HEK293 (cell line): ENCODE results near the gene ARSH.

Experiments
- CTCF ChIP-seq: fragments of 450-650 bp; formaldehyde crosslinking; IDR thresholded peaks from 2 replicates; pipeline ENCODE4 v1.5.1; 2016; ENCODE audit warnings: missing biosample characterization, missing genetic modification characterization
- ZBTB44 ChIP-seq: fragments of 450-650 bp; IDR thresholded peaks from 2 replicates; pipeline ENCODE4 v1.5.1; 2018; ENCODE audit warnings: missing biosample characterization, mild to moderate bottlenecking, missing genetic modification characterization
- ZNF114 ChIP-seq: fragments of 450-650 bp; formaldehyde crosslinking; IDR thresholded peaks from 2 replicates; pipeline ENCODE4 v1.5.0; 2017; ENCODE audit warnings: missing biosample characterization, missing genetic modification characterization

- no peak for TF ChIP-seq CTCF (tag by site-specific recombination)
- TF ChIP-seq ZNF114 (tag by site-specific recombination), result no peak
- no peak for TF ChIP-seq ZBTB44 (tag by site-specific recombination)
These were observed 40.2 kb downstream of the ARSH start for GRCh38 chrX:3046253-3047240.
